ENCODE measurements around the gene PPP2R5D. TPM values are rescaled to one million over a fixed set of nuclear protein-coding genes. Genes with fewer than 3 reads are reported as not detected.
"Not testable (repeated sequence)": the region's sequence is repeated elsewhere in the genome, so short reads cannot be mapped to it uniquely, and the experiment has no call there.

PPP2R5D gene
- total and polyA plus RNA-seq, 2 experiments from 2014 or later, result 30.8 to 35.2 TPM

- no peak for DNase-seq (ENCODE audit: low spot score)
- TF ChIP-seq EZH2 (IDR thresholded peaks at IDR 0.05; ENCODE audit: borderline replicate concordance) (no peak), CTCF (IDR thresholded peaks at IDR 0.05; ENCODE audit: poor library complexity) (no peak), EZH2phosphoT487 (IDR thresholded peaks at IDR 0.05; ENCODE audit: low read depth, severe bottlenecking, unreplicated experiment) (no peak)
- Histone ChIP-seq H4K20me1 (ENCODE audit: insufficient read depth, poor library complexity, severe bottlenecking) (peaks cover 3% of the 10 kb centered on the region), H3K4me1 (ENCODE audit: insufficient read depth) (peaks cover 12% of the 10 kb centered on the region), H3K9me3 (ENCODE audit: low read depth) (no peaks in the 10 kb centered on the region), H3K27me3 (no peaks in the 10 kb centered on the region), H3K36me3 (replicated peaks; ENCODE audit: insufficient read depth, low read depth) (no peaks in the 10 kb centered on the region), H3K9me2 (replicated peaks; ENCODE audit: insufficient read depth) (no peaks in the 10 kb centered on the region), H3K4me2 (no peak overlapping the region), H3K4me3 (no peak overlapping the region), H2AFZ (no peak overlapping the region), H3K27ac (no peak overlapping the region), H3K79me2 (peaks cover 52% of the 10 kb centered on the region)
- 85% methylated on average over 1 of the region's 1 CpG for WGBS (ENCODE audit: low lambda C conversion rate, missing lambda C conversion rate)
These were observed 4.2 kb downstream of the PPP2R5D start for GRCh38 chr6:42988486-42989020.

DNA sequence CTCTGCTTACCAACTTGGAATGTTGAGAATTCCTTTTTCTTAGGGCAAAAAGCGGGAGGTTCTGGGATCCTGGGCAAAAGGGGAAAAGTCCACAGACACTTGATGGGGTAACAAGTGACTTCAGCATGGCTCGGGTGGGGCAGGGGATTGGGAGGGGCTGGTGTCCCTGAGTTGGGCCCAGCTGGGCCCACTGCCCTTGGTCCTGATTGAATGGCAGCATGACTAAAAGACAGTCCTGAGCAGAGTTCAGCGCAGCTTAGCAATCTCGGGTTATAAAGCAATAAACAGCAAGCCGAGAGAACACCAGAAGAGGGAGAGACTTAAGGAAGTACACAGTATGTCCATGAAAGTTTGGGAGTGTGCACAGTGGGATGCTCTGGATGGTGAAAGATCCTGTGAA is 5.6 kb downstream of the PPP2R5D start:
- TF ChIP-seq EZH2 (IDR thresholded peaks at IDR 0.05; ENCODE audit: borderline replicate concordance), result no peak

GRCh38 chr6:42993445-42993844 is 9.1 kb downstream of the PPP2R5D start:
- TF ChIP-seq EZH2phosphoT487 (IDR thresholded peaks at IDR 0.05; ENCODE audit: low read depth, severe bottlenecking, unreplicated experiment), result no peak
- no peak for TF ChIP-seq EZH2 (IDR thresholded peaks at IDR 0.05; ENCODE audit: borderline replicate concordance)
- no peak for TF ChIP-seq CTCF (IDR thresholded peaks at IDR 0.05; ENCODE audit: poor library complexity)
- WGBS (ENCODE audit: low lambda C conversion rate, missing lambda C conversion rate), result 97% methylated on average over 2 of the region's 2 CpGs

More for the DNA sequence above, 5.6 kb downstream of the PPP2R5D start:
- H4K20me1 ChIP-seq (ENCODE audit: insufficient read depth, poor library complexity, severe bottlenecking), result peaks cover 3% of the 10 kb centered on the region
- 85% methylated on average over 5 of the region's 5 CpGs for WGBS (ENCODE audit: low lambda C conversion rate, missing lambda C conversion rate)
- no peak overlapping the region for H3K4me3 ChIP-seq
- H3K27ac ChIP-seq, result peak overlapping the region; percentile 55
- H2AFZ ChIP-seq, result no peak overlapping the region
- no peaks in the 10 kb centered on the region for H3K27me3 ChIP-seq
- no peaks in the 10 kb centered on the region for H3K9me3 ChIP-seq (ENCODE audit: low read depth)
- no peaks in the 10 kb centered on the region for H3K9me2 ChIP-seq (replicated peaks; ENCODE audit: insufficient read depth)
- no peak overlapping the region for H3K4me2 ChIP-seq
- H3K79me2 ChIP-seq, result peaks cover 62% of the 10 kb centered on the region
- H3K4me1 ChIP-seq (ENCODE audit: insufficient read depth), result peaks cover 10% of the 10 kb centered on the region
- DNase-seq (ENCODE audit: low spot score), result peak; percentile 63
- H3K36me3 ChIP-seq (replicated peaks; ENCODE audit: insufficient read depth, low read depth), result no peaks in the 10 kb centered on the region

GRCh38 chr6:42996513-42996912 is 12.1 kb downstream of the PPP2R5D start:
- no peaks in the 10 kb centered on the region for H3K4me1 ChIP-seq (ENCODE audit: insufficient read depth)
- no peak overlapping the region for H3K4me3 ChIP-seq
- H3K36me3 ChIP-seq (replicated peaks; ENCODE audit: insufficient read depth, low read depth), result no peaks in the 10 kb centered on the region
- no peak for DNase-seq (ENCODE audit: low spot score)
- H3K79me2 ChIP-seq, result peaks cover 38% of the 10 kb centered on the region
- TF ChIP-seq EZH2phosphoT487 (IDR thresholded peaks at IDR 0.05; ENCODE audit: low read depth, severe bottlenecking, unreplicated experiment) (no peak), CTCF (IDR thresholded peaks at IDR 0.05; ENCODE audit: poor library complexity) (no peak), EZH2 (IDR thresholded peaks at IDR 0.05; ENCODE audit: borderline replicate concordance) (no peak)
- no peaks in the 10 kb centered on the region for H3K27me3 ChIP-seq
- H3K9me3 ChIP-seq (ENCODE audit: low read depth), result no peaks in the 10 kb centered on the region
- no peak overlapping the region for H2AFZ ChIP-seq
- no peaks in the 10 kb centered on the region for H4K20me1 ChIP-seq (ENCODE audit: insufficient read depth, poor library complexity, severe bottlenecking)
- H3K4me2 ChIP-seq, result no peak overlapping the region
- no peak overlapping the region for H3K27ac ChIP-seq
- no peaks in the 10 kb centered on the region for H3K9me2 ChIP-seq (replicated peaks; ENCODE audit: insufficient read depth)

More at GRCh38 chr6:42993445-42993844, 9.1 kb downstream of the PPP2R5D start:
- Histone ChIP-seq H3K4me3 (no peak overlapping the region), H3K36me3 (replicated peaks; ENCODE audit: insufficient read depth, low read depth) (no peaks in the 10 kb centered on the region), H3K9me2 (replicated peaks; ENCODE audit: insufficient read depth) (no peaks in the 10 kb centered on the region), H2AFZ (no peak overlapping the region), H3K27ac (no peak overlapping the region), H3K9me3 (ENCODE audit: low read depth) (no peaks in the 10 kb centered on the region), H4K20me1 (ENCODE audit: insufficient read depth, poor library complexity, severe bottlenecking) (no peaks in the 10 kb centered on the region), H3K4me2 (no peak overlapping the region), H3K4me1 (ENCODE audit: insufficient read depth) (no peaks in the 10 kb centered on the region), H3K79me2 (peaks cover 51% of the 10 kb centered on the region), H3K27me3 (no peaks in the 10 kb centered on the region)
- DNase-seq (ENCODE audit: low spot score), result no peak

DNA sequence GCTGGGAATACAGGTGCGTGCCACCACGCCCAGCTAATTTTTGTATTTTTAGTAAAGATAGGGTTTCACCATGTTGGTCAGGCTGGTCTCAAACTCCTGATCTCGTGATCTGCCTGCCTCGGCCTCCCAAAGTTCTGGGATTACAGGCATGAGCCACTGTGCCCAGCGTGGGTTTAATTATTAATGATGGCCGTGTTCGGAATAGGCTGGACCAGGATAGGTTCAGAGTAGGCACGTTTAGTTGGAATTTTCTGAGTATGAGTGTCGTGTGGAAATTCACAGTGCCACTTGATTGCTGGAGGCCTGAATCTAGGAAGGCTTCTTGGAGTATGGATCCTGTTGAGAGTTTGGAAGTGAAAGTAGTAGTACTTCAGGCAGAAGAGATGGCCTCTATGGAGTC is 13.8 kb downstream of the PPP2R5D start:
- not testable (repeated sequence) for H3K9me3 ChIP-seq (ENCODE audit: low read depth); H3K4me2 ChIP-seq; H3K36me3 ChIP-seq (replicated peaks; ENCODE audit: insufficient read depth, low read depth); H3K27me3 ChIP-seq; DNase-seq (ENCODE audit: low spot score); H2AFZ ChIP-seq; H4K20me1 ChIP-seq (ENCODE audit: insufficient read depth, poor library complexity, severe bottlenecking); H3K9me2 ChIP-seq (replicated peaks; ENCODE audit: insufficient read depth); H3K4me3 ChIP-seq; H3K4me1 ChIP-seq (ENCODE audit: insufficient read depth); H3K27ac ChIP-seq
- WGBS (ENCODE audit: low lambda C conversion rate, missing lambda C conversion rate), result 97% methylated on average over 9 of the region's 9 CpGs
- H3K79me2 ChIP-seq, result peaks cover 27% of the 10 kb centered on the region
